Mesenchymal stem cell (in vitro differentiated cells and primary cell): ENCODE data around the gene AFDN.

Experiments used
- DNase-seq: peaks from one replicate; pipeline ENCODE4 v3.0.0-alpha.2; 2013
- H2AFZ ChIP-seq: one replicate; pipeline ENCODE4 v1.6.1; 2013; ENCODE audit warnings: low read depth, mild to moderate bottlenecking, control low read depth, inconsistent platforms, low read length, moderate library complexity
- H2AK5ac ChIP-seq: 2 replicates; pipeline ENCODE4 v1.6.1; 2013; ENCODE audit warnings: low read length, moderate library complexity, mild to moderate bottlenecking, inconsistent platforms; ENCODE audit not compliant: severe bottlenecking
- H2BK120ac ChIP-seq: one replicate; pipeline ENCODE4 v1.6.1; 2013; ENCODE audit warnings: low read depth, mild to moderate bottlenecking, inconsistent platforms, low read length, moderate library complexity
- H2BK12ac ChIP-seq, 2 experiments: one replicate each; pipeline ENCODE4 v1.6.1; 2013; ENCODE audit warnings: inconsistent platforms in 2 of 2, low read length in 2 of 2, mild to moderate bottlenecking in 2 of 2, moderate library complexity in 2 of 2, control low read depth in 1 of 2
- H2BK15ac ChIP-seq: one replicate; pipeline ENCODE4 v1.6.1; 2013; ENCODE audit warnings: mild to moderate bottlenecking, low read depth, inconsistent platforms; ENCODE audit not compliant: poor library complexity, severe bottlenecking
- H2BK5ac ChIP-seq: 2 replicates; pipeline ENCODE4 v1.6.1; 2013; ENCODE audit warnings: low read depth, mild to moderate bottlenecking, low read length, control low read depth, inconsistent platforms; ENCODE audit not compliant: poor library complexity, severe bottlenecking
- H3K14ac ChIP-seq, 2 experiments: one replicate each; pipeline ENCODE4 v1.6.1; 2013; ENCODE audit warnings: inconsistent platforms in 2 of 2, low read length in 2 of 2, control low read depth in 1 of 2, mild to moderate bottlenecking in 1 of 2, moderate library complexity in 1 of 2
- H3K18ac ChIP-seq, 2 experiments: one replicate each; pipeline ENCODE4 v1.6.1; 2013; ENCODE audit warnings: inconsistent platforms in 2 of 2, low read length in 2 of 2, control low read depth in 1 of 2, low read depth in 1 of 2, mild to moderate bottlenecking in 1 of 2
- H3K23ac ChIP-seq, 2 experiments: one replicate each; pipeline ENCODE4 v1.6.1; 2013; ENCODE audit warnings: inconsistent platforms in 2 of 2, low read length in 2 of 2, mild to moderate bottlenecking in 2 of 2, moderate library complexity in 2 of 2, control low read depth in 1 of 2
- H3K27ac ChIP-seq: 2 replicates; pipeline ENCODE4 v1.5.1; 2013; ENCODE audit warnings: mild to moderate bottlenecking, moderate library complexity, low read length, control low read depth, inconsistent platforms; ENCODE audit not compliant: poor library complexity, severe bottlenecking
- H3K27me3 ChIP-seq, 2 experiments: 2 replicates each; pipeline versions ENCODE4 v1.6.1 to v1.7.0; 2013; ENCODE audit warnings: low read length in 2 of 2, mild to moderate bottlenecking in 2 of 2, moderate library complexity in 2 of 2, control low read depth in 1 of 2, inconsistent platforms in 1 of 2; ENCODE audit not compliant: control insufficient read depth in 1 of 2, insufficient read depth in 1 of 2
- H3K36me3 ChIP-seq, 2 experiments: 2 replicates each; pipeline versions ENCODE4 v1.6.1 to v1.7.0; 2013; ENCODE audit warnings: low read length in 2 of 2, control low read depth in 1 of 2, inconsistent platforms in 1 of 2, low read depth in 1 of 2, mild to moderate bottlenecking in 1 of 2; ENCODE audit not compliant: insufficient read depth in 2 of 2, control insufficient read depth in 1 of 2
- H3K4ac ChIP-seq, 2 experiments: one replicate each; pipeline ENCODE4 v1.6.1; 2013; ENCODE audit warnings: inconsistent platforms in 2 of 2, low read length in 2 of 2, mild to moderate bottlenecking in 2 of 2, moderate library complexity in 2 of 2, control low read depth in 1 of 2, low read depth in 1 of 2
- H3K4me1 ChIP-seq: 2 replicates; pipeline ENCODE4 v1.6.1; 2013; ENCODE audit warnings: low read depth, low read length, control low read depth; ENCODE audit not compliant: control insufficient read depth, insufficient read depth
- H3K4me2 ChIP-seq: 2 replicates; pipeline ENCODE4 v1.6.1; 2013; ENCODE audit warnings: low read length, mild to moderate bottlenecking, inconsistent platforms; ENCODE audit not compliant: poor library complexity, severe bottlenecking
- H3K4me3 ChIP-seq, 2 experiments: 2 replicates each; pipeline versions ENCODE4 v1.5.1 to v1.7.0; 2013; ENCODE audit warnings: low read length in 2 of 2, mild to moderate bottlenecking in 2 of 2, control low read depth in 1 of 2, low read depth in 1 of 2; ENCODE audit not compliant: insufficient read depth in 1 of 2
- H3K79me1 ChIP-seq: replicated peaks from 2 replicates; pipeline ENCODE4 v1.6.1; 2013; ENCODE audit warnings: mild to moderate bottlenecking, control low read depth, low read length, inconsistent platforms; ENCODE audit not compliant: poor library complexity, severe bottlenecking
- H3K9ac ChIP-seq: 2 replicates; pipeline ENCODE4 v1.7.0; 2013; ENCODE audit warnings: mild to moderate bottlenecking, low read length, moderate library complexity
- H3K9me3 ChIP-seq: 2 replicates; pipeline ENCODE4 v1.7.0; 2013; ENCODE audit warnings: mild to moderate bottlenecking, low read length; ENCODE audit not compliant: control insufficient read depth
- H4K8ac ChIP-seq: one replicate; pipeline ENCODE4 v1.6.1; 2013; ENCODE audit warnings: inconsistent platforms, mild to moderate bottlenecking, low read length, moderate library complexity
- H4K91ac ChIP-seq: one replicate; pipeline ENCODE4 v1.6.1; 2013; ENCODE audit warnings: mild to moderate bottlenecking, low read length, inconsistent platforms
- WGBS: methylation state at CpG from one replicate; pipeline ENCODE4 v1.1.7; 2013; ENCODE audit warnings: mixed read lengths; 5-methylcytosine and 5-hydroxymethylcytosine counted together

AFDN gene

DNA sequence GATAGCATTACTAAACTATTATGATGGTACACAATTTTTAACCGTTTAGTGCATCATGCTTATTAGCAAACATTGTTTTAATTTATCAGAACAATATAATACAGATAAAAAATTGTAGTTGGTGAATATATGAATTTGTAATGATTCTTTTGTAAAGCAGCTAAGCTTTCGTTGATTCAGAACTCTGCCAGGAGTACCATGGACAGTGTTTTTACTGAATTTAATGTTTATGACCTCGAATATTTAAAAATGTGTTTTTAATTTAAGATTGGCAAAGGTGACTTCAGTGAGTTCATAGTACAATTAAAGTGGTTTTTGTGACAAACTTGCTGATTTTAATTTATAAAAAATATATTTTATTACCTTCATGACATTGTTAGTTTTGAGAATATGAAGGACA lies 10.0 kb downstream of the AFDN start:
- H2BK15ac ChIP-seq, result no peak overlapping the region
- no peak overlapping the region for H2BK120ac ChIP-seq
- H3K4me2 ChIP-seq, result no peak overlapping the region
- no peak overlapping the region for H4K91ac ChIP-seq
- no peak overlapping the region for H3K14ac ChIP-seq
- H3K79me1 ChIP-seq, result peaks cover 18% of the 10 kb centered on the region
- no peak overlapping the region for H3K9ac ChIP-seq
- no peaks in the 10 kb centered on the region for H3K4me1 ChIP-seq
- H2AK5ac ChIP-seq, result no peak overlapping the region
- H2BK12ac ChIP-seq, result no peak overlapping the region
- H3K23ac ChIP-seq, result no peak overlapping the region
- no peak overlapping the region for H4K8ac ChIP-seq
- no peak overlapping the region for H3K18ac ChIP-seq
- H2AFZ ChIP-seq, result no peak overlapping the region
- 92% methylated on average over 2 of the region's 3 CpGs for WGBS
- no peaks in the 10 kb centered on the region for H3K27me3 ChIP-seq
- no peak for DNase-seq
- H3K36me3 ChIP-seq, result no peaks in the 10 kb centered on the region
- no peaks in the 10 kb centered on the region for H3K9me3 ChIP-seq
- H2BK5ac ChIP-seq, result no peak overlapping the region
- H3K27ac ChIP-seq, result no peak overlapping the region
- H3K4ac ChIP-seq, result no peak overlapping the region
- no peak overlapping the region for H3K4me3 ChIP-seq

DNA sequence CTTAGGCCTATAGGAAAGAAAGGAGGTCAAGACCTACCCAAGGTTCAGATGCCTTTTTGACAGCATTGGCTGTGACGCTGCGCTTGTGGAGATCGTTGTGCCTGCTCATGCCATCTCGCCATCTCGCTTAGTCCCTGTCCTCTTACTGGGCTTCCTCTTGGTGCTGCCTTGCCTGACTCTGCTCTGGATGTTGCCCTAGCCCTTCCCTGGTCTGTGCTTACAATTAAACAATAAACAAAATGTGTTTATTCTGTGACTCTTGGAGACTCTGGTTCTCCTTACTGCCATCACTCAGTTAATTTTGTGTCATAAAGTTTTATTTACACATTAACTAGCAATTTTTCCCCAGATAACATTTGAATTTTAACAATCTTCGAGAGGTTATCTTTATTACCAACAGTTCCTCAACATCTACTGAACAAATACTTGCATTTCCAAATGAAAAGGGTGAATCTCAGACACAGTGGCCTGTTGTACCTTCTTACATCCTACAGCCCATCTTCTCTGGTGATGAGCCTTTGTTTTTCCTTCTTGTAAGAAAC lies 11.6 kb downstream of the AFDN start:
- 87% methylated on average over 6 of the region's 6 CpGs for WGBS
- no peaks in the 10 kb centered on the region for H3K36me3 ChIP-seq

DNA sequence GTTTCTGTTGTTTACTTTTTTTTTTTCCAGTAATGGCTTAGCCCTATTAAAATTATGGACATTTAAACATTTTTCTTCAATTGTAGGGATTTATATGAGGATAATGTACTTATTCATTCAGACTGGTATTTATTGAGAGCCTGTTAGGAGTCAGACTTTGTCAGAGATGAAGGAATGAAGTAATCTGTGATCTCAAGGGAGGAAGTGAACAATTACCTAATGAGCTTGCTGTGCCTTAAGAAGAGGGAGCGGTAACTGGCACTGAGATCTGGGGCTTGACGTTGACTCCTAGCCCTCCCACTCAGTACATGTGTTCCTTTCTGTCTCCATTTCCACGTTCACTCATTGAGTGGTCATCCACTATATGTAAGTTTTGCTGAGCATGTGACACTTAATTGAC lies 12.6 kb downstream of the AFDN start:
- Histone ChIP-seq H3K27me3 (no peaks in the 10 kb centered on the region), H3K36me3 (no peaks in the 10 kb centered on the region), H2BK12ac (no peak overlapping the region), H2AFZ (no peak overlapping the region), H3K27ac (no peak overlapping the region), H3K23ac (no peak overlapping the region), H3K9me3 (no peaks in the 10 kb centered on the region), H2BK15ac (no peak overlapping the region), H3K4ac (no peak overlapping the region), H2BK5ac (no peak overlapping the region), H4K91ac (no peak overlapping the region), H2AK5ac (no peak overlapping the region), H3K4me3 (no peak overlapping the region), H3K18ac (no peak overlapping the region), H3K79me1 (peaks cover 19% of the 10 kb centered on the region), H3K9ac (no peak overlapping the region), H3K14ac (no peak overlapping the region), H3K4me2 (no peak overlapping the region), H4K8ac (no peak overlapping the region), H3K4me1 (no peaks in the 10 kb centered on the region), H2BK120ac (no peak overlapping the region)
- 55% methylated on average over 3 of the region's 3 CpGs for WGBS
- no peak for DNase-seq

More for the DNA sequence above, 11.6 kb downstream of the AFDN start:
- H3K23ac ChIP-seq, result no peak overlapping the region
- no peak overlapping the region for H4K91ac ChIP-seq
- H2AK5ac ChIP-seq, result no peak overlapping the region
- H3K4me3 ChIP-seq, result no peak overlapping the region
- H3K27me3 ChIP-seq, result no peaks in the 10 kb centered on the region
- H3K4me1 ChIP-seq, result no peaks in the 10 kb centered on the region
- H3K14ac ChIP-seq, result no peak overlapping the region
- no peak overlapping the region for H3K9ac ChIP-seq
- no peak overlapping the region for H2BK12ac ChIP-seq
- DNase-seq, result no peak
- H2BK5ac ChIP-seq, result no peak overlapping the region
- H3K9me3 ChIP-seq, result no peaks in the 10 kb centered on the region
- no peak overlapping the region for H2AFZ ChIP-seq
- no peak overlapping the region for H3K27ac ChIP-seq
- H3K18ac ChIP-seq, result no peak overlapping the region
- peaks cover 18% of the 10 kb centered on the region for H3K79me1 ChIP-seq
- no peak overlapping the region for H2BK120ac ChIP-seq
- H2BK15ac ChIP-seq, result no peak overlapping the region
- no peak overlapping the region for H3K4ac ChIP-seq
- H4K8ac ChIP-seq, result no peak overlapping the region
- no peak overlapping the region for H3K4me2 ChIP-seq

DNA sequence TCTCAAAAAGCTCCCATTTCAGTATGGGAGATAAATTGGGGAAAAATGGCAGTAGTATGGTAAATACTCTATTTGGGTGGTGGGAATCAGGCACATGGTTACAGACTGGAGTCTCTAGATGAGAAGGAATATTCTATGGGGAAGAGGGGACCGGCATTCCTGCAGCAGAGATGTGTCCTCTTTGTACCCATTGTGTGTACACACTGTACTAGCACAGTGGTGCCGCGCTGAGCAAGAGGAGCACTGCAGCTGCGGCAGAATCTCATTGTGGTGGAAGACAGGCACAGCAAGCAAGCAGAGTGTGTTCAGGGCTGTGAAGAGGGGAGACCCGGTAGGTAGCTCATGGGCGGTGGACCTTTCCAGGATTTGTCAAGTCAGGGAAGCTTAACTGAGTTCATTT lies 13.0 kb downstream of the AFDN start:
- no peaks in the 10 kb centered on the region for H3K4me1 ChIP-seq
- no peak overlapping the region for H3K4me2 ChIP-seq
- H3K23ac ChIP-seq, result no peak overlapping the region
- DNase-seq, result no peak
- WGBS, result 78% methylated on average over 6 of the region's 6 CpGs
- no peak overlapping the region for H2BK12ac ChIP-seq
- no peak overlapping the region for H2BK120ac ChIP-seq
- H3K14ac ChIP-seq, result peak overlapping the region in 1 of 2 experiments; percentile 89
- H4K8ac ChIP-seq, result no peak overlapping the region
- no peaks in the 10 kb centered on the region for H3K36me3 ChIP-seq
- H3K4ac ChIP-seq, result no peak overlapping the region
- no peak overlapping the region for H3K4me3 ChIP-seq
- H2BK5ac ChIP-seq, result no peak overlapping the region
- H3K27ac ChIP-seq, result no peak overlapping the region
- peaks cover 17% of the 10 kb centered on the region for H3K79me1 ChIP-seq
- H3K9ac ChIP-seq, result no peak overlapping the region
- H3K18ac ChIP-seq, result no peak overlapping the region
- no peaks in the 10 kb centered on the region for H3K9me3 ChIP-seq
- H2BK15ac ChIP-seq, result no peak overlapping the region
- H4K91ac ChIP-seq, result no peak overlapping the region
- no peak overlapping the region for H2AFZ ChIP-seq
- no peaks in the 10 kb centered on the region for H3K27me3 ChIP-seq
- no peak overlapping the region for H2AK5ac ChIP-seq
